DND-41 (cell line): Measurements from ENCODE around the gene OLA1.

Source experiments
- EZH2 ChIP-seq: IDR thresholded peaks from 3 replicates; pipeline ENCODE4 v1.6.1; 2012; ENCODE audit warnings: borderline replicate concordance, low read depth, mild to moderate bottlenecking, moderate library complexity, low read length, inconsistent platforms; ENCODE audit not compliant: severe bottlenecking
- TF ChIP-seq, protein P1 (sequence below): IDR thresholded peaks from 2 replicates; pipeline ENCODE4 v1.5.1; 2012; ENCODE audit warnings: borderline replicate concordance, low read length, moderate library complexity, mild to moderate bottlenecking; ENCODE audit not compliant: poor library complexity, severe bottlenecking; ENCODE audit errors: extremely low read depth

DNA sequence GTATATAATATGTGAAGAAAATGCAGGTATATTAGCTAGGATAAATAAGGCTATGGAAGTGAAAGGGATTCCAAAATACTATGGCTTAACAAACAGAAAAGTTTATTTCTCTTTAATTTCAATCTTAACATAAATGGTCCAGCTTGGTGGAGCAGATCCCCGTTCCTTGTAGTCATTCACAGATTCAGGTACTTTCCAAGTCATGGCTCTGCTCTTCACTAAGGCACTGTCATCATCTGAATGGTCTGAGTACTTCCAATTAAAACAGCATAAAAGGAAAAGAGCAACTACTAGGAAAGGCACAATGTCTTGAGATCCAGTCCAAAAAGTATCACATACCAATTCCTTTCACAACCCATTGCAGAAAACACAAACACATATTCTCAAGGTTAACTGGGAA is 63.4 kb downstream of the OLA1 start:
- TF ChIP-seq, protein P1, sequence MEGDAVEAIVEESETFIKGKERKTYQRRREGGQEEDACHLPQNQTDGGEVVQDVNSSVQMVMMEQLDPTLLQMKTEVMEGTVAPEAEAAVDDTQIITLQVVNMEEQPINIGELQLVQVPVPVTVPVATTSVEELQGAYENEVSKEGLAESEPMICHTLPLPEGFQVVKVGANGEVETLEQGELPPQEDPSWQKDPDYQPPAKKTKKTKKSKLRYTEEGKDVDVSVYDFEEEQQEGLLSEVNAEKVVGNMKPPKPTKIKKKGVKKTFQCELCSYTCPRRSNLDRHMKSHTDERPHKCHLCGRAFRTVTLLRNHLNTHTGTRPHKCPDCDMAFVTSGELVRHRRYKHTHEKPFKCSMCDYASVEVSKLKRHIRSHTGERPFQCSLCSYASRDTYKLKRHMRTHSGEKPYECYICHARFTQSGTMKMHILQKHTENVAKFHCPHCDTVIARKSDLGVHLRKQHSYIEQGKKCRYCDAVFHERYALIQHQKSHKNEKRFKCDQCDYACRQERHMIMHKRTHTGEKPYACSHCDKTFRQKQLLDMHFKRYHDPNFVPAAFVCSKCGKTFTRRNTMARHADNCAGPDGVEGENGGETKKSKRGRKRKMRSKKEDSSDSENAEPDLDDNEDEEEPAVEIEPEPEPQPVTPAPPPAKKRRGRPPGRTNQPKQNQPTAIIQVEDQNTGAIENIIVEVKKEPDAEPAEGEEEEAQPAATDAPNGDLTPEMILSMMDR: no peak
- no peak for TF ChIP-seq EZH2
